Measurements from ENCODE around the gene GNG14. TPM values are rescaled to one million over a fixed set of nuclear protein-coding genes. Genes with fewer than 3 reads are reported as not detected.
A peak's percentile ranks its signal among the peaks of the same experiment; 100 is the strongest.
"Not testable (repeated sequence)": the region's sequence is repeated elsewhere in the genome, so short reads cannot be mapped to it uniquely, and the experiment has no call there.

The GNG14 gene
- total and polyA plus RNA-seq, 4 experiments from 2014 or later = not detected

- peak overlapping the region in 5 of 8 donors; percentile 31 to 52 (median 46) for H3K4me3 Mint-ChIP-seq
- CTCF ChIA-PET (ENCODE audit: partially characterized antibody) = interaction anchor here (1.4 to 1.5 kb wide), 2 partner anchors 26 to 58 kb away, joined by 4 to 5 read pairs; no protein-coding TSS in a partner anchor
- POLR2A ChIA-PET (ENCODE audit: partially characterized antibody) = interaction anchor here (1.0 to 4.4 kb wide), 7 partner anchors 16 to 150 kb away, joined by 3 to 34 read pairs (median 12); partner anchors contain the start of genes DHPS, GET3, JUNB and RNASEH2A
- H3K36me3 ChIP-seq (ENCODE audit: insufficient read depth, low read length); DNase-seq; H3K27ac ChIP-seq (ENCODE audit: low read depth, low read length); H3K4me3 ChIP-seq (ENCODE audit: low read length in 2 of 2); H3K27me3 ChIP-seq (ENCODE audit: insufficient read depth, low read length); H3K9me3 Mint-ChIP-seq; H3K27me3 Mint-ChIP-seq; intact Hi-C loops (cut with micrococcal nuclease); H3K9me3 ChIP-seq (ENCODE audit: control insufficient read depth in 1 of 2, low read length in 2 of 2): not testable (repeated sequence)
- peaks cover 0 to 25% of the 10 kb centered on the region in 2 donors for H3K36me3 Mint-ChIP-seq
- peaks cover 17% of the 10 kb centered on the region for H3K4me1 ChIP-seq (ENCODE audit: insufficient read depth, low read length)
- H3K27ac Mint-ChIP-seq = peak overlapping the region in 3 of 7 donors; percentile 13 to 98 (median 41)
- H3K4me1 Mint-ChIP-seq = peaks cover 4 to 17% (median 10%) of the 10 kb centered on the region in 4 donors
Observed at GRCh38 chr19:12697425-12697824, 9.6 kb downstream of the GNG14 start.

- Histone ChIP-seq H3K27me3 (ENCODE audit: insufficient read depth, low read length) (no peaks in the 10 kb centered on the region), H3K4me3 (ENCODE audit: low read length in 2 of 2) (no peak overlapping the region), H3K36me3 (ENCODE audit: insufficient read depth, low read length) (peaks cover 8% of the 10 kb centered on the region), H3K27ac (ENCODE audit: low read depth, low read length) (no peak overlapping the region), H3K4me1 (ENCODE audit: insufficient read depth, low read length) (peaks cover 17% of the 10 kb centered on the region), H3K9me3 (ENCODE audit: control insufficient read depth in 1 of 2, low read length in 2 of 2) (no peaks in the 10 kb centered on the region)
- ChIA-PET POLR2A (ENCODE audit: partially characterized antibody) (interaction anchor here (3.4 to 4.4 kb wide), 2 partner anchors 17 to 23 kb away, joined by 24 to 26 read pairs; partner anchors contain the start of gene DHPS), CTCF (ENCODE audit: partially characterized antibody) (interaction anchor here (1.2 kb wide), 1 partner anchor 16 kb away, joined by 4 read pairs; no protein-coding TSS in a partner anchor)
- peak overlapping the region; percentile 14 to 82 (median 72) for H3K4me3 Mint-ChIP-seq
- no peak for DNase-seq
- intact Hi-C loops (cut with micrococcal nuclease) = no loop called here
- H3K27ac Mint-ChIP-seq = peak overlapping the region; percentile 22 to 91 (median 57)
- no peaks in the 10 kb centered on the region for H3K27me3 Mint-ChIP-seq
- peaks cover 0 to 2% (median 0%) of the 10 kb centered on the region in 8 donors for H3K9me3 Mint-ChIP-seq
- peaks cover 3 to 29% of the 10 kb centered on the region in 2 donors for H3K36me3 Mint-ChIP-seq
- peaks cover 4 to 17% (median 10%) of the 10 kb centered on the region in 4 donors for H3K4me1 Mint-ChIP-seq
Observed at GRCh38 chr19:12698138-12698537, 10.3 kb downstream of the GNG14 start.

- peaks cover 5% of the 10 kb centered on the region for H3K4me1 ChIP-seq (ENCODE audit: insufficient read depth, low read length)
- Mint-ChIP-seq H3K36me3 (peaks cover 23 to 53% of the 10 kb centered on the region in 2 donors), H3K4me1 (peaks cover 2 to 7% (median 5%) of the 10 kb centered on the region in 4 donors), H3K27me3 (no peaks in the 10 kb centered on the region), H3K4me3 (no peak overlapping the region), H3K9me3 (no peaks in the 10 kb centered on the region), H3K27ac (peak overlapping the region in 1 of 7 donors; percentile 53)
- peaks cover 34% of the 10 kb centered on the region for H3K36me3 ChIP-seq (ENCODE audit: insufficient read depth, low read length)
- no peaks in the 10 kb centered on the region for H3K9me3 ChIP-seq (ENCODE audit: control insufficient read depth in 1 of 2, low read length in 2 of 2)
- no peak overlapping the region for H3K4me3 ChIP-seq (ENCODE audit: low read length in 2 of 2)
- ChIA-PET POLR2A (ENCODE audit: partially characterized antibody) (interaction anchor here (0.6 kb wide), 1 partner anchor 69 kb away, joined by 3 read pairs; no protein-coding TSS in a partner anchor), CTCF (ENCODE audit: partially characterized antibody) (no interaction called here)
- H3K27me3 ChIP-seq (ENCODE audit: insufficient read depth, low read length) = no peaks in the 10 kb centered on the region
- intact Hi-C loops (cut with micrococcal nuclease) = no loop called here
- no peak overlapping the region for H3K27ac ChIP-seq (ENCODE audit: low read depth, low read length)
- no peak for DNase-seq
Observed at GRCh38 chr19:12701596-12702282, 13.9 kb downstream of the GNG14 start.

- Histone ChIP-seq H3K9me3 (ENCODE audit: control insufficient read depth in 1 of 2, low read length in 2 of 2) (no peaks in the 10 kb centered on the region), H3K36me3 (ENCODE audit: insufficient read depth, low read length) (peaks cover 34% of the 10 kb centered on the region), H3K4me3 (ENCODE audit: low read length in 2 of 2) (no peak overlapping the region), H3K27me3 (ENCODE audit: insufficient read depth, low read length) (no peaks in the 10 kb centered on the region), H3K27ac (ENCODE audit: low read depth, low read length) (no peak overlapping the region), H3K4me1 (ENCODE audit: insufficient read depth, low read length) (no peaks in the 10 kb centered on the region)
- DNase-seq = no peak
- H3K36me3 Mint-ChIP-seq = peaks cover 23 to 54% of the 10 kb centered on the region in 2 donors
- intact Hi-C loops (cut with micrococcal nuclease) = no loop called here
- no peak overlapping the region for H3K27ac Mint-ChIP-seq
- CTCF ChIA-PET (ENCODE audit: partially characterized antibody) = no interaction called here
- H3K9me3 Mint-ChIP-seq = no peaks in the 10 kb centered on the region
- no peaks in the 10 kb centered on the region for H3K27me3 Mint-ChIP-seq
- H3K4me1 Mint-ChIP-seq = peaks cover 0 to 3% (median 2%) of the 10 kb centered on the region in 4 donors
- POLR2A ChIA-PET (ENCODE audit: partially characterized antibody) = no interaction called here
- no peak overlapping the region for H3K4me3 Mint-ChIP-seq
Observed at GRCh38 chr19:12703046-12703445, 15.2 kb downstream of the GNG14 start.

GRCh38 chr19:12705169-12705568 is 17.4 kb downstream of the GNG14 start:
- H3K27me3 Mint-ChIP-seq = no peaks in the 10 kb centered on the region
- Histone ChIP-seq H3K9me3 (ENCODE audit: control insufficient read depth in 1 of 2, low read length in 2 of 2) (no peaks in the 10 kb centered on the region), H3K27me3 (ENCODE audit: insufficient read depth, low read length) (no peaks in the 10 kb centered on the region), H3K27ac (ENCODE audit: low read depth, low read length) (no peak overlapping the region), H3K36me3 (ENCODE audit: insufficient read depth, low read length) (peaks cover 43% of the 10 kb centered on the region), H3K4me1 (ENCODE audit: insufficient read depth, low read length) (no peaks in the 10 kb centered on the region), H3K4me3 (ENCODE audit: low read length in 2 of 2) (no peak overlapping the region)
- peaks cover 24 to 58% of the 10 kb centered on the region in 2 donors for H3K36me3 Mint-ChIP-seq
- no peak overlapping the region for H3K4me3 Mint-ChIP-seq
- no peaks in the 10 kb centered on the region for H3K4me1 Mint-ChIP-seq
- CTCF ChIA-PET (ENCODE audit: partially characterized antibody) = no interaction called here
- intact Hi-C loops (cut with micrococcal nuclease) = no loop called here
- POLR2A ChIA-PET (ENCODE audit: partially characterized antibody) = no interaction called here
- DNase-seq = no peak
- H3K27ac Mint-ChIP-seq = peak overlapping the region in 1 of 7 donors; percentile 41
- H3K9me3 Mint-ChIP-seq = no peaks in the 10 kb centered on the region

- H3K4me1 Mint-ChIP-seq = no peaks in the 10 kb centered on the region
- H3K9me3 Mint-ChIP-seq = no peaks in the 10 kb centered on the region
- DNase-seq = no peak
- H3K27me3 Mint-ChIP-seq = no peaks in the 10 kb centered on the region
- Histone ChIP-seq H3K27ac (ENCODE audit: low read depth, low read length) (no peak overlapping the region), H3K4me3 (ENCODE audit: low read length in 2 of 2) (no peak overlapping the region), H3K27me3 (ENCODE audit: insufficient read depth, low read length) (no peaks in the 10 kb centered on the region), H3K9me3 (ENCODE audit: control insufficient read depth in 1 of 2, low read length in 2 of 2) (no peaks in the 10 kb centered on the region), H3K4me1 (ENCODE audit: insufficient read depth, low read length) (no peaks in the 10 kb centered on the region), H3K36me3 (ENCODE audit: insufficient read depth, low read length) (peaks cover 49% of the 10 kb centered on the region)
- intact Hi-C loops (cut with micrococcal nuclease) = no loop called here
- POLR2A ChIA-PET (ENCODE audit: partially characterized antibody) = no interaction called here
- CTCF ChIA-PET (ENCODE audit: partially characterized antibody) = no interaction called here
- H3K27ac Mint-ChIP-seq = no peak overlapping the region
- no peak overlapping the region for H3K4me3 Mint-ChIP-seq
- peaks cover 28 to 62% of the 10 kb centered on the region in 2 donors for H3K36me3 Mint-ChIP-seq
Observed at GRCh38 chr19:12705654-12706331, 18.0 kb downstream of the GNG14 start.

GRCh38 chr19:12706332-12706718 is 18.5 kb downstream of the GNG14 start:
- Mint-ChIP-seq H3K4me3 (no peak overlapping the region), H3K9me3 (no peaks in the 10 kb centered on the region), H3K36me3 (peaks cover 28 to 62% of the 10 kb centered on the region in 2 donors), H3K27ac (no peak overlapping the region), H3K4me1 (no peaks in the 10 kb centered on the region), H3K27me3 (no peaks in the 10 kb centered on the region)
- CTCF ChIA-PET (ENCODE audit: partially characterized antibody) = no interaction called here
- no peak for DNase-seq
- H3K9me3 ChIP-seq (ENCODE audit: control insufficient read depth in 1 of 2, low read length in 2 of 2) = no peaks in the 10 kb centered on the region
- intact Hi-C loops (cut with micrococcal nuclease) = no loop called here
- POLR2A ChIA-PET (ENCODE audit: partially characterized antibody) = no interaction called here
- no peak overlapping the region for H3K4me3 ChIP-seq (ENCODE audit: low read length in 2 of 2)
- no peaks in the 10 kb centered on the region for H3K4me1 ChIP-seq (ENCODE audit: insufficient read depth, low read length)
- no peak overlapping the region for H3K27ac ChIP-seq (ENCODE audit: low read depth, low read length)
- H3K36me3 ChIP-seq (ENCODE audit: insufficient read depth, low read length) = peaks cover 52% of the 10 kb centered on the region
- H3K27me3 ChIP-seq (ENCODE audit: insufficient read depth, low read length) = no peaks in the 10 kb centered on the region

All from CD4-positive, alpha-beta memory T cell (primary cell).